IPS-NIHi11 (cell line): ENCODE results near the gene SSBP3.
"Not testable (repeated sequence)": the region's sequence is repeated elsewhere in the genome, so short reads cannot be mapped to it uniquely, and the experiment has no call there.

Experiments used
- DNase-seq: peaks from one replicate; pipeline ENCODE4 v3.0.0; 2012; ENCODE audit warnings: mixed read lengths, low spot score

SSBP3 gene

GRCh38 chr1:54220004-54220811 lies 186.0 kb downstream of the SSBP3 start:
- no peak for DNase-seq

- DNase-seq, result no peak
Measured at GRCh38 chr1:54219688-54220003, 186.5 kb downstream of the SSBP3 start.

GRCh38 chr1:54218883-54219687 lies 187.1 kb downstream of the SSBP3 start:
- no peak for DNase-seq

GRCh38 chr1:54215523-54215922 lies 190.7 kb downstream of the SSBP3 start:
- no peak for DNase-seq

GRCh38 chr1:54212872-54213271 lies 193.3 kb downstream of the SSBP3 start:
- DNase-seq, result no peak

GRCh38 chr1:54207896-54208295 lies 198.3 kb downstream of the SSBP3 start:
- DNase-seq, result not testable (repeated sequence)

GRCh38 chr1:54207287-54207686 lies 198.9 kb downstream of the SSBP3 start:
- DNase-seq, result no peak

- no peak for DNase-seq
Measured at GRCh38 chr1:54204199-54204598, 202.0 kb downstream of the SSBP3 start.

GRCh38 chr1:54200519-54200997 lies 205.6 kb downstream of the SSBP3 start:
- DNase-seq, result no peak

GRCh38 chr1:54199765-54200518 lies 206.3 kb downstream of the SSBP3 start, which contains the start of the genes CYB5RL and MRPL37:
Gene CYB5RL (minus strand): TSS chr1:54200030. CDS start chr1:54195616, 4,414 bp downstream.
Gene MRPL37 (plus strand): TSS chr1:54200167. CDS start chr1:54200244, 77 bp downstream.
- DNase-seq, result peak; percentile 100

GRCh38 chr1:54199151-54199764 lies 206.9 kb downstream of the SSBP3 start:
- peak; percentile 48 for DNase-seq

- no peak for DNase-seq
Measured at GRCh38 chr1:54193453-54193852, 212.7 kb downstream of the SSBP3 start.

- no peak for DNase-seq
Measured at GRCh38 chr1:54191525-54191924, 214.7 kb downstream of the SSBP3 start.

- DNase-seq, result no peak
Measured at GRCh38 chr1:54190526-54190925, 215.7 kb downstream of the SSBP3 start.

- no peak for DNase-seq
Measured at GRCh38 chr1:54188291-54188690, 217.9 kb downstream of the SSBP3 start.

- no peak for DNase-seq
Measured at GRCh38 chr1:54186056-54186455, 220.1 kb downstream of the SSBP3 start.

GRCh38 chr1:54180701-54181360 lies 225.4 kb downstream of the SSBP3 start:
- DNase-seq, result no peak

- DNase-seq, result no peak
Measured at GRCh38 chr1:54178296-54179070, 227.7 kb downstream of the SSBP3 start.

GRCh38 chr1:54177726-54178125 lies 228.5 kb downstream of the SSBP3 start:
- DNase-seq, result no peak

GRCh38 chr1:54176621-54177327 lies 229.4 kb downstream of the SSBP3 start:
- no peak for DNase-seq
